BJ (cell line): ENCODE measurements around the gene CAPN10. TPM values are rescaled to one million over a fixed set of nuclear protein-coding genes. Genes with fewer than 3 reads are reported as not detected.

ENCODE experiments used
- CTCF ChIA-PET: fragments of 350-600 bp; formaldehyde crosslinking; extraction: SDS; loops from one replicate; lab custom pipeline; 2021; ENCODE audit warnings: antibody characterized with exemption, inconsistent platforms; lab: Yijun Ruan, JAX
- POLR2A ChIA-PET: fragments of 300-600 bp; sonication (Branson Sonifier 250); formaldehyde crosslinking; extraction: SDS; loops from one replicate; lab custom pipeline; 2021; ENCODE audit warnings: antibody characterized with exemption; lab: Charles Lee
- DNase-seq: peaks from one replicate; pipeline ENCODE4 v3.0.0-alpha.2; 2011; ENCODE audit warnings: low read depth
- H3K27me3 ChIP-seq: 2 replicates; pipeline ENCODE4 v1.6.0; 2011; ENCODE audit warnings: low read length; ENCODE audit not compliant: control insufficient read depth, insufficient read depth
- H3K36me3 ChIP-seq: 2 replicates; pipeline ENCODE4 v1.5.1; 2011; ENCODE audit warnings: low read length; ENCODE audit not compliant: control insufficient read depth, insufficient read depth
- H3K4me3 ChIP-seq: 2 replicates; pipeline ENCODE4 v1.5.1; 2011; ENCODE audit warnings: low read depth, mild to moderate bottlenecking, control low read depth, low read length
- CTCF ChIP-seq: IDR thresholded peaks from 2 replicates; pipeline ENCODE4 v1.5.1; 2011; ENCODE audit warnings: low read depth, mild to moderate bottlenecking, control low read depth, inconsistent platforms, low read length, moderate library complexity; ENCODE audit not compliant: insufficient read depth
- polyA plus RNA-seq: library from polyadenylated mRNA; depleted of rRNA; stranded (reverse); fragments of >200 nt; gene quantifications from 2 replicates; pipeline ENCODE4 v1.2.3, GENCODE V29; 2011

Gene CAPN10
- polyA plus RNA-seq, 1 experiment = 14.9 TPM

- ChIA-PET CTCF (interaction anchor here (1.0 to 4.5 kb wide), 2 partner anchors 19 to 24 kb away, joined by 3 to 34 read pairs; no protein-coding TSS in a partner anchor), POLR2A (no interaction called here)
- H3K27me3 ChIP-seq = no peaks in the 10 kb centered on the region
- no peak for DNase-seq
- peaks cover 1% of the 10 kb centered on the region; the same call in 1 of the 2 replicates for H3K36me3 ChIP-seq
- TF ChIP-seq CTCF = no peak
- H3K4me3 ChIP-seq = peak overlapping the region; percentile 92
Measured at GRCh38 chr2:240585101-240585500, 1.4 kb upstream of the CAPN10 start.

- POLR2A ChIA-PET = interaction anchor here (0.6 kb wide), 1 partner anchor 721 kb away, joined by 4 read pairs; no protein-coding TSS in a partner anchor
- TF ChIP-seq CTCF = no peak
Measured at GRCh38 chr2:240585681-240586197, 795 bp upstream of the CAPN10 start.

GRCh38 chr2:240586919-240587800 lies 626 bp downstream of the CAPN10 start:
- DNase-seq = no peak
- Histone ChIP-seq H3K36me3 (peaks cover 7% of the 10 kb centered on the region), H3K4me3 (peak overlapping the region; percentile 92), H3K27me3 (no peaks in the 10 kb centered on the region)
- ChIA-PET POLR2A (interaction anchor here (0.6 kb wide), 2 partner anchors 24 to 42 kb away, joined by 3 to 4 read pairs; no protein-coding TSS in a partner anchor), CTCF (interaction anchor here (0.6 to 4.5 kb wide), 5 partner anchors 18 to 563 kb away, joined by 3 to 34 read pairs (median 4); partner anchors contain the start of gene RNPEPL1)
- no peak for TF ChIP-seq CTCF

More at GRCh38 chr2:240585681-240586197, 795 bp upstream of the CAPN10 start:
- DNase-seq = no peak
- H3K27me3 ChIP-seq = no peaks in the 10 kb centered on the region
- peak overlapping the region; percentile 92 for H3K4me3 ChIP-seq
- CTCF ChIA-PET = interaction anchor here (1.0 to 4.5 kb wide), 6 partner anchors 17 to 147 kb away, joined by 3 to 34 read pairs (median 4); partner anchors contain the start of gene RNPEPL1
- H3K36me3 ChIP-seq = peaks cover 1% of the 10 kb centered on the region; the same call in 1 of the 2 replicates

- ChIA-PET CTCF (interaction anchor here (0.6 to 4.5 kb wide), 2 partner anchors 22 to 57 kb away, joined by 3 to 34 read pairs; no protein-coding TSS in a partner anchor), POLR2A (no interaction called here)
- Histone ChIP-seq H3K36me3 (peaks cover 8% of the 10 kb centered on the region), H3K4me3 (no peak overlapping the region), H3K27me3 (no peaks in the 10 kb centered on the region)
- no peak for TF ChIP-seq CTCF
- DNase-seq = no peak
Measured at GRCh38 chr2:240588006-240588655, 1.6 kb downstream of the CAPN10 start.
